CD4-positive, alpha-beta T cell treated with Interleukin-10 for 1 hour (primary cell): Measurements from ENCODE around the gene COP1.
"Not testable (repeated sequence)": the region's sequence is repeated elsewhere in the genome, so short reads cannot be mapped to it uniquely, and the experiment has no call there.

Source experiments
- DNase-seq: peaks from one replicate; pipeline ENCODE4 v3.0.0-alpha.2; 2020

The COP1 gene

DNA sequence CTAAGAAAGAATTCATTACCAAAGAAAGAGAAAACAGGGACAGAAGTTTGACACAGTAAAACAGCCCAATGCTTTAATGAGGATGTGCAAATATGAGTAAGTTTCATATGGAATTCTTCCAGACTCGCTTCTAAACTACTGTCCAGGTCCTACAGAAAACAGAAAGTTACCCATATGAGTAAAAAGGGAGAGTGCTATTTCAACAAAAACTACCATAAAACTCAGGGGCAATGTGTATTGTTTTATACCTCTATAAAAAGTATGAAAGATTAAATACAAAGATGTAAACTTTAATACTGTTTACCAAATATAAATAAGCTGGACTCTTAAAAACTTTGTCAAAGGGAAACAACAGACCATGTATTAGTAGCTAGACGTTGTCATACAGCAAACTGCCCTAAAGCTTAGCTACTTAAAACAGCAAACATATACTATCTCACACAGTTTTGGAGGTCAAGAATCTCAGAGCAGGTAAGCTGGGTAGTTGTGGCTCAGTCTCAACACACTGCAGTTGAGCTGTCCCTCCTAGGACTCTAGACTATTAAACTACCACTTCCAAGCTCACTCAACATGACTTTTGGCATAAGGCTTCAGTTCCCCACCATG lies 174.9 kb downstream of the COP1 start:
- DNase-seq = no peak

GRCh38 chr1:176029609-176030008 lies 177.5 kb downstream of the COP1 start:
- DNase-seq = no peak

GRCh38 chr1:176029155-176029554 lies 177.9 kb downstream of the COP1 start:
- DNase-seq = no peak

DNA sequence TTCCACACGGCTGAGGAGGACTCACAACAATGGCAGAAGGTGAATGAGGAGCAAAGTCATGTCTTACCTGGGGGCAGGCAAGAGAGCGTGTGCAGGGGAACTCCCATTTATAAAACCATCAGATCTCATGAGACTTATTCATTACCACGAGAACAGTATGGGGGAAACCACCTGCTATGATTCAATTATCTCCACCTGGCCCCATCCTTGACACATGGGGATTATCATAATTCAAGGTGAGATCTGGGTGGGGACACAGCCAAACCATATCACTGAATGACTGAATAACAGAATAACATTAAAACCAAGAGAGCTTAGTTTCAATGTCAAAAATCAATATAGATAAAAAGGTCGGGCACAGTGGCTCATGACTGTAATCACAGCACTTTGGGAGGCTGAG lies 179.2 kb downstream of the COP1 start:
- not testable (repeated sequence) for DNase-seq

DNA sequence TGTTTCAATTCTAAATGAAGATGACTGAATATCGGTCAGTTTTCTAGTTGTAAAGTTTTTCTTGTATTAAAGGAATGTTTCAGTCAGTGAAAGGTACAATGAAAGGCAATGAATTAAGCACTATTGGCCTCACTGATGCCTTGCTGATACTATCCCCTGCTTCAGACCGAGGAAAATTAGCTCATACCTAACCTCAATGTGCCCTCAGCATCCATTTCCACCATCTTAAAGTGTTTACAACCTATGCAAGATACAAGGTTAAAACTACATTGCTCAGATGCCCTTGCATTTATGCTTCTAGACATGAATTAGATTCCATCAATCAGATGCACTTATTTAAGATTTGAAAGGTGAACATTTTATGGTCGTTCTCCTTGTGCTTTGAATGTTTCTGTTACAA lies 184.5 kb downstream of the COP1 start:
- DNase-seq = no peak

DNA sequence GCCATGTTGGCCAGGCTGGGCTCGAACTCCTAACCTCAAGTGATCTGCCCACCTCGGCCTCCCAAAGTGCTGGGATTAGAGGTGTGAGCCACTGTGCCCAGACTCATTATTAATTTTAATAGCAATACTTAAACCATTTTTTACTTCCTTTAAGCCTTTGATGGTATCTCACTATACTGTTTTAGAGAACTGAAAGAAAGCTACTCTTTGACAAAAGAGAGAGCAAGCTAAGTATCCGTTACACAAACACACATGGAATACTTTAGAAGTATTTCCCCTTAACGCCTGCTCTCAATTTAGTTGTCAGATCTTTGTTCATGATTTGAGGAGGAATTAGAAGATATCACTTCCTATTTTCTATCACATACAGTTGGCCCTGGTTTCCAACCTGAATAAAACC lies 189.4 kb downstream of the COP1 start:
- DNase-seq = no peak

DNA sequence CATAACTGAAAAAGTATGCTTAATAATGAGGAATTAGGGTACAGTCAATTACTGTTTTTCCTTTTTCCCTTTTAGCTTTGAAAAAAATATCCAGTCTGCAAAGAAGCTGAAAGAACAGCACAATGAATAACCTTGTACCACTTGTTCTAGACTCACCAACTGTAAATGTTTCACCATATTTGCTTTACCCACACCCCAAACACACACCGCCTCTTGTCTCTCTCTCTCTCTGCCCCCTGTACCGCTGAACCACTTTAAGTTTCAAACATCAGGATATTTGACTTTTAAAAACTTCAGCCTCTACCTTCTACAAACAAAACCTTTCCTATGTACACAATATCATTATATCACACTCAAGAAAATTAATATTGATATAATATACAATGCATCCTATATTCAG lies 197.1 kb downstream of the COP1 start:
- no peak for DNase-seq

DNA sequence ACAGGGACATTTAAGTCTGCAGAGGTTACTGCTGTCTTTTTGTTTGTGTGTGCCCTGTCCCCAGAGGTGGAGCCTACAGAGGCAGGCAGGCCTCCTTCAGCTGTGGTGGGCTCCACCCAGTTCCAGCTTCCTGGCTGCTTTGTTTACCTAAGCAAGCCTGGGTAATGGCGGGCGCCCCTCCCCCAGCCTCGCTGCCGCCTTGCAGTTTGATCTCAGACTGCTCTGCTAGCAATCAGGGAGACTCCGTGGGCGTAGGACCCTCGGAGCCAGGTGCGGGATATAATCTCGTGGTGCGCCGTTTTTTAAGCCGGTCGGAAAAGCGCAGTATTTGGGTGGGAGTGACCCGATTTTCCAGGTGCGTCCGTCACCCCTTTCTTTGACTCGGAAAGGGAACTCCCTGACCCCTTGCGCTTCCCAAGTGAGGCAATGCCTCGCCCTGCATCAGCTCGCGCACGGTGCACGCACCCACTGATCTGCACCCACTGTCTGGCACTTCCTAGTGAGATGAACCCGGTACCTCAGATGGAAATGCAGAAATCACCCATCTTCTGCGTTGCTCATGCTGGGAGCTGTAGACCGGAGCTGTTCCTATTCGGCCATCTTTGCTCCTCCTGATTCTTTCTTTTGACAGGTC lies 199.2 kb downstream of the COP1 start:
- DNase-seq = not testable (repeated sequence)

GRCh38 chr1:175994660-175995059 lies 212.4 kb downstream of the COP1 start:
- DNase-seq = not testable (repeated sequence)

- DNase-seq = not testable (repeated sequence)
Observed at GRCh38 chr1:175992825-175993224, 214.3 kb downstream of the COP1 start.

DNA sequence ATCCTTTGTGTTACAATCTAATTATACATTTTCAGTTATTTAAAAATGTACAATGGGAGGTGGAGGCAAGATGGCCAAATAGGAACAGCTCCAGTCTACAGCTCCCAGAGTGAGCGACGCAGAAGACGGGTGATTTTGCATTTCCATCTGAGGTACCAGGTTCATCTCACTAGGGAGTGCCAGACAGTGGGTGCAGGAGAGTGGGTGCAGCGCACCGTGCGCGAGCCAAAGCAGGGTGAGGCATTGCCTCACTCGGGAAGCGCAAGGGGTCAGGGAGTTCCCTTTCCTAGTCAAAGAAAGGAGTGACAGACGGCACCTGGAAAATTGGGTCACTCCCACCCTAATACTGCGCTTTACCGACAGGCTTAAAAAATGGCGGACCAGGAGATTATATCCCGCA lies 214.9 kb downstream of the COP1 start:
- not testable (repeated sequence) for DNase-seq

- no peak for DNase-seq
Observed at GRCh38 chr1:175984813-175985212, 222.3 kb downstream of the COP1 start.

GRCh38 chr1:175984057-175984812 lies 222.9 kb downstream of the COP1 start:
- no peak for DNase-seq

- DNase-seq = not testable (repeated sequence)
Observed at GRCh38 chr1:175983363-175983762, 223.7 kb downstream of the COP1 start.

- DNase-seq = no peak
Observed at GRCh38 chr1:175981128-175981527, 226.0 kb downstream of the COP1 start.

GRCh38 chr1:175978926-175979325 lies 228.2 kb downstream of the COP1 start:
- DNase-seq = no peak

GRCh38 chr1:175978476-175978875 lies 228.6 kb downstream of the COP1 start:
- no peak for DNase-seq

DNA sequence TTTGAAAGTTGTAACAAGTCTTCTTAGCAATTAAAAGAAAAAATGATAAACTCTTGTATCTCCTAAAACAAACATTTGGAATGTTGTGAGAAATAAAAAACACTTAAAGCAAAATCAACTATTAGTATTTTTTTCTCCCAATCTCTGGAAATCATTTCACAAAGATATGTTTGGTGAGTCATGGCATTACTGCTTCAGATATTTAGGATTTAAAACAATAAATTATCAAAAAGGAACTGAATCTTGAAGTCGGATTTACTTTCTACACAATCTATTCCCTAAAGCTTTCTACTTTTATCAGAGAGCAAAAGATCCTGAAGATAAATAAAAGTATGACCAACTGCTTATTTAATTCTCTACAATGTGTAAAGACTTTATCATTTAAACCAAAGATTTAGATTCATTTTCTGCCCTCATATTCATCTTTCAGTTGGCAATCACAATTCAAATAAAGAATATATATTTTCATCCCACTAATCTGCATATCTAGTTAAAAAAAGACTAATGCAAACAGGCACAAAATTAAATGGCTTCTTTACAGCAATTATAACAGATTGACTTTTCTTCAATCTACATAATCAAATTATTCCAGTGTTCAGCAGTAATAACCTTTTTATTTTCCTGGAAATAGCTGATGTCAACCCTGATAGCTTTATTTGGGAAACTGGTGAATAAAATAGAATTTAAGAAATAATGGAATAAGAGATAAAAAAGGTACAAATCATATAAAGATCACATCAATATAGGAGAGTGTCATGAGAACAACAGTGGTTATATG lies 230.0 kb downstream of the COP1 start:
- no peak for DNase-seq

- DNase-seq = no peak
Observed at GRCh38 chr1:175969231-175969630, 237.9 kb downstream of the COP1 start.

- no peak for DNase-seq
Observed at GRCh38 chr1:175968486-175969172, 238.5 kb downstream of the COP1 start.

GRCh38 chr1:175963740-175964139 lies 243.3 kb downstream of the COP1 start:
- DNase-seq = no peak

- no peak for DNase-seq
Observed at GRCh38 chr1:175960169-175960568, 246.9 kb downstream of the COP1 start.

- no peak for DNase-seq
Observed at GRCh38 chr1:175951627-175952026, 255.5 kb downstream of the COP1 start.
